HuH-7.5 (cell line): ENCODE data around the gene CDC20B.

Experiments
- DNase-seq: peaks from one replicate; pipeline ENCODE4 v3.0.0; 2011; ENCODE audit warnings: low spot score

Gene CDC20B

GRCh38 chr5:55172937-55173686 lies at the start of gene CDC20B:
CDC20B (minus strand) TSS chr5:55173177; CDS start chr5:55173000, 177 bp downstream.
- DNase-seq = peak; percentile 67

DNA sequence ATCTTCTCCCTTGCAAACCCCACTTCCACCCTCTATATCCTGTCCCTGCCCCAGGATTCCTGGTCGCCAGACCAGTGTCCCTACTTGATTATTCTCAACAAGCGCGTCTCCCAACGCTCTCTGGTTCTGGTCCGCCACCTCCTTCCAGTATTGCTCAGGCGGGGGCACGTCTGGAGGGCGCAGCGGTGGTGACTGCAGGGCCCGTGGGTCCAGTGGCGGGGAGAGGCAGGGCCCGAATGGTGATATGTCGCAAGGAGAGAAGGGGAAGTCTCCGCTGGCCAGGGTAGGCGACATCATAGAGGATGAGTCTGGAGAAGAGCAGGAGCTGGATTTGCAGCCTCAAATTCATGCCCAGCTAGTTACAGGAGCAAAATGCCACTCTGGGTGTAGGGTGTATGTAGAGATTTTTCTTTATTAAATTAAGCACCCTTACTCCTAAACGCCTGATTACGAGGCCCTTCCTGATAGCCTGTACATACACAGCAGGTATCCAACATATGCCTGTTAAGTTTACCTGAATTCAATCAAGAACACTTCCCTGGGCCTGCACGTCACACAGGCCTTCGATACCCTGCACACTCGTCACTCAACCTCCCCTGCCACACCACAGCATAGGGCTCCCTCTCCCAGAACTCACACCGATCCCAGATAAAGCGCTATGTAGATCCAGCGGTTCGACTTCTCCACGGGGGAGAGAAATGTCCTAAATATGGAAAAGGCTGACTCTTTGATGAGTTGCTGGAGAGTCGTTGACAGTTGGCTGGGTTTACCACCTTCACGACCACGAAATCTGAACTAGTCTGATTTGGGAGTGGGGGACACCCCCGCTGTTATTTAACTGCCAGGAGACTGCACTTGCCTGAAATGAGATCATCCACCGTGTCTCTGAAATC lies 49.4 kb upstream of the CDC20B start:
- no peak for DNase-seq

DNA sequence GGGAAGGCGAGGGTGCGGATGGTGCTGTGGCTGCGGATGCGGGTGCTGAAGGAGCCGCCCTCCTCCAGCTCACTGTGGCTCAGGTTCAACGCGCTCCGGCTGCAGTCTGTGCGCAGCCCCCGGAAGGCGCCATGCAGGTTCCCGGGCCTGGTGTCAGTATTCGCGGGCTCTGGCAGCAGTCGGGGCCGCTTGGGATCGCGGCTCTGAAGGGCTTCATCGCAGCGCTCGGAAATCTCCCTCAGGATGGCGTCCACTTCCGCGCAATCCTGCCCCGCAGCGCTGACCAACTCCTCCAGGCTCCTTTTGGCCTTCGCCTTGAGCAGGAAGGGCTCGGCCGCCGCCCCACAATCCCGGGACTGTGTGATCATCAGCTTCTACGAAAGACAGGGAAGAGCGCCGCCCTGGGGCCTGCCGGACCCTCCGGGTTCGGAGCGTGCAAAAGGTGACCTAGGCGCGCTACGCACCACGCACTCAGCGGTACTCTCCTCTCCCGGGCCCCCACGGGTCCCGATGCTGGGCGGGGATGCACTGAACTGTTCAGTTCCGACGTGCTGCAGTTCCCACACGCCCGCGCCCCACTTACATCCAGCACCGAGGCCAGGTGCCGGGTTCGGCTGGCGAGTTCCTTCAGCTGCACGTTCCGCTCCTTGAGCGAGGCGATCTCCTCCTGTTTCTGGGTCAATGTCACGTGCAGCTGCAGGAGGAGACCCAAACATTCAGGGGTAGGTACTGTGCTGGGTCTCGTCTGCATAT lies 47.6 kb upstream of the CDC20B start:
- DNase-seq = peak; percentile 79

DNA sequence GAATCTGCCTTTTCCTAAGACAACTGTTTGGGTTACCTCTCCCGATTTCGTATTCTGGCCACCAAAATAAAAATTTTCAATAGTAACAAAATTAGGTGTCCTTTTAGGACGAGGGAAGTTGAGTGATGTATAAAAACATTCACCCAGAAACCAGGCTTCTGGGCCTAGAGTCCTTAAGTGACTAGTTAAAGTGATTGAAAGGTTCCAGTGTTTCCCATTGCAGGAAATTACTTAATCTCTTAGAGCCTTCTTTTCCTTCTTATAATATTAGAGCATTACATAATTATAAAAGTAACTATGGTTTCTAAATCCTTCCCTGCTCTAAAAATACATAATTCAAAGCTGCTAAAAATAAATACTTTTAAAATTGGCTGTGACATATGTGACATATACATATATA lies 46.8 kb upstream of the CDC20B start:
- no peak for DNase-seq

- DNase-seq = no peak
Observed at GRCh38 chr5:55218967-55219366, 46.0 kb upstream of the CDC20B start.

DNA sequence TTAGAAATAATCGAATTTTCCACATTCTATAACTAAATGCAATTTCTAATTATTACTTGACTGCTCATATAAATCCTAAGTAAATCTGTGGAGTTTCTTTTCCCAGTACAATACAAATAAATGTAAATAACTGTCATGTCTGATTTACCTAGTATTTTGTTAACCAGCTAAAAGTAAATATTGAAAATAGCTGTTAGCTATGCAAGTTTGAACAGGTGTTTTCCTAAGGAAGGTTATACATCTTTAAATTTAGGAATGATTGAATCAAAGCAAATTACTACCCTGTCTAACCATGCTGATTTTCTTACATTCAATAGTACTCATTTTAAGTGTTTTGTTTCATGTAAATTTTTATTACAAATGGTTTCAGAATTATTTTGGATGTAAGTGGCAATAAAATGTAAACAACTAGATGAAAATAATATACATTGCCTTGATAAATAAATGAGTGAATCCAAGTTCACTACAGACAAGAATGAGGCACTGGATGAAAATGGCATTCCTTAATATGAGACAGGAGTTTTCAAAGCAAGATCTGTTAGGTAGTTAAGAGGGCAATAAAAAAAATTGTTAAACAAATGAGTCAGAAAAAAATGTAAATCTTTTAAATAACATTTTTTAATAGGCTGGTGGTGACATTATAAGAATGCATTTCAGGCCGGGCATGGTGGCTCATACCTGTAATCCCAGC lies 38.4 kb upstream of the CDC20B start:
- no peak for DNase-seq

DNA sequence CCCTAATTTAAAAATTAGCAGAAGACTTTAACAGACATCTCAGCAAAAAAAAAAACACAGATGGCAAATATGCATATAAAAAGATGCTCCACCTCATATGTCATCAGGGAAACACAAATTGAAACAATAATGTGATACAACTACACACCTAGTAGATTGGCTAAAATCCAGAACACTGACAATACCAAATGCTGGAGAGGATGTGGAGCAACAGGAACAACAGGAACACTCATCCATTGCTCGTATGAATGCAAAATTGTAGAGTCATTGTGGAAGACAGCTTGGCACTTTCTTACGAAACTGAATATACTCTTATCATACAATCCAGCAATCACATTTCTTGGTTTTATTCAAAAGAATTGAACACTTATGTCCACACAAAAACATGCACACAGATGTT lies 32.0 kb upstream of the CDC20B start:
- no peak for DNase-seq

- no peak for DNase-seq
Observed at GRCh38 chr5:55191165-55191564, 18.2 kb upstream of the CDC20B start.

GRCh38 chr5:55188656-55189540 lies 15.9 kb upstream of the CDC20B start:
- peak; percentile 35 for DNase-seq

DNA sequence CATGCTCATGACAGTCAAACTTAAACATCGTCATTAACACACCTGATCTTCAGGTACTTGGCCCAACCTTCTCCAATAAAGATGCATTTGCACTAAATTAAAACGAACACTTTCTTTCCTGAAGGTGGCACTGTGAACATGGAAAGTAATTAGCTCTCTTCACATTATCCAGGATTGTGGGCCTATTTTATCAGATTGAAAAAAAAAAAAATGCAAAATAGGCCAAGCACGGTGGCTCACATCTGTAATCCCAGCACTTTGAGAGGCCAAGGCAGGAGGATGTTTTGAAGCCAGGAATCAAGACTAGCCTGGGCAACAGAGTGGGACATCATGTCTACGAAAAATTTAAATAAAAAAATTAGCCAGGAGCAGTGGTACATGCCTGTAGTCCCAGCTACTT lies 14.4 kb upstream of the CDC20B start:
- DNase-seq = no peak

DNA sequence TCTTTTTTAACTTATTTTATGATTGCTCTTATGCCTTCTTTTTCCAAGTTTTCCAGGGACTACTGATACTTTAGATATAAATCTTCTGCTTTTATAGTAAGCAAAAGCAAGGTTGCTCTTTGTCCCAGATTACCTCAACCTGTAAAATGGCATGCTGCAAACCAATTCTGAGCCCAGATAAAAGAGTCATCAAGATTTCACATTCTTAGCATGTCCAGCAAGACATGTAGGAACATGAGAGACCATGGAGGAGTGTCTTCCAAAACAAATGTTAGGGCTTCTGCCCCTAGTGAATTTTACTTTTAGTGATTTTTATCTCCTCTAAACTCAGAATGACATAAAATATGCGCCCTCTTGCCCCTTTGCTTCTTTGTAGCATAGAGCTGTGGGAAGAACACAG lies 7.0 kb upstream of the CDC20B start:
- no peak for DNase-seq

- DNase-seq = no peak
Observed at GRCh38 chr5:55177078-55177477, 4.1 kb upstream of the CDC20B start.

DNA sequence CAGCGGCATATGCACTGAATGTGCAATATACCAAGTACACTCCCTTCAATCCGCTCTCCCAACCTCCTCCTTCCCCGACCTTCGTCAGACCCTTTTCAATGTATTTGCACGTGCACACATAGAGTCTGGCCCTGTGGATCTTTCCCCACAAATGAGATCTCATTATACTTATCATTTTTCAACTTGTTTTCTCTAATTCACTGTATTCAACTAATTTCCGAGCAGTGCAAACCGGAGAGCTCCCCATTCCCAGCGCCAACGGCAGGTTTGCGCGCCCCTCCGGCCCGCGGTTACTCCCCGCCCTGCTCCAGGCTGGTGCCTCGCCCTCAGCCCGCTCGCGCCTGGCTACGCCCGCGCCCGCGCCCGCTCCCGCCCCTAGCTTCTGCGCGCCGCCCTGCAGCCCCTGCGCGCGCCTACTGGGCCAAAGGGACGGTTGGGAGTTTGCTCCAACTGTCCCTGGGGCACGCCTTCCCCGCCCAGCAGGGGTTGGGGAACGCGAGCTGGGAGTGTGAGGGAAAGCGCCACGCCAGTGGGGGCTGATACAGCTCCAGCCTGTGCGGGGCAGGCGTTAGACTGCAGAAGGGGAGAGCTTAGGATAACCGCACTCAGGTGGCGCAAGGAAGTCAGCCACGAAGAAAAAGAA lies 3.3 kb upstream of the CDC20B start:
- peak; percentile 63 for DNase-seq

DNA sequence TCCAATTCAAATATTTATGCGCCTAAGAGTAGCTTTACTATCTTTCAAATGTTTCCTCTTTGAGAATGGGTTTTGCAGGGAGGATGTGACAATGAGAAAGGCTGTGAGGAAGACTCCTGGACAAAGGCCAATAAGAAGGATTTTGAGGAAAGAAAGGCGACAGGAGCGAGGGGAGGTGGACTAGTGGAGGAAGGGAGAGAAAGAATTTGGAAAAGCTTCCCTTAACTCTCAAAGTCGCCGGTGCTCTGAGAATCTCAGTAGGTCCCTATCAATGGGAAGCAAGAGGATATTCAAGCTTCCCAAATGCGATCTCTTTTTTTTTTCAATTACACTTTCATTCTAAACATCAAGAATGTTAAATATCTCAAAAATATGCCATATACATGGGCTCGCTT lies 2.8 kb upstream of the CDC20B start:
- no peak for DNase-seq

DNA sequence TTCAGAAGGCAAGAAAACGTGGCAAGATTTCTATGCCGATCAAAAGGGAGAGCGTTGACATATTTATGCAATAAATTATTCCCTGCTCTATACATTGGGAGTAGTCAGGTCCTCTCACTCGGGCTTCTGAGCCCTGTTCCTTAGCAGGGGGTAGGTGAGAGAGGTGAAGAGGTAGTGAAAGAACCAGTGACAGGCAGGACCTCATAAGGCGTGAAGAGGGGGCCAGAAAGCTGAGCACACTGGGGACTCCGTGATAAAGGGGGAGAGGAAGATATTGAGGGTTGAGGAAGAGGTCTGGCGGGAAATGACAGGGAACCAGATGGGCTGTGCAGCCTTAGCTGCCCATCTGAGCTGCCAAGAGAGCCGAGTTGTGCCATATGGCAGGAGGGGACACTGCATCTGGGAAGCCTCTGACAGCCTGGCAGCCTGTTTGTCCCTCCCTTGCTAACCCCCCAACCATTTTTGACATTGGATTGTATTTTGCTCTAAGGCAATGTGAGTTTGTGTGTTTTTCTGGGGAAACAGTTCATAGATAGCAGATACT lies 782 bp upstream of the CDC20B start:
- DNase-seq = no peak

- DNase-seq = peak; percentile 69
Observed at GRCh38 chr5:55172051-55172899, 702 bp downstream of the CDC20B start.

DNA sequence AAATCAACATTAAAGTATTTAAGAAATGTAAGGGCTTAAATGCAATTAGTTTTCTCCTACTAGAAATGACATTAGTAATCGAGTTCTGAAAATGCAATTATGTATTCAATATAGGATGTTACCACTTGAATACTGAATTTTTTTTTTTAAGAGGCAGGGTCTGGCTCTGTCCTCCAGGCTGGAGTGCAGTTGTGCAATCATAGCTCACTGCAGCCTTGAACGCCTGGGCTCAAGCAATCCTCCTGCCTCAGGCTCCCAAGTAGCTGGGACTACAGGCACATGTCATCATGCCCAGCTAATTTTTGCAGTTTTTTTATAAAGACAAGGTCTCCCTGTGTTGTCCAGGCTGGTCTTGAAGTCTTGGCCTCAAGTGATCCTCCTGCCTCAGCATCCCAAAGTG lies 1.5 kb downstream of the CDC20B start:
- no peak for DNase-seq

DNA sequence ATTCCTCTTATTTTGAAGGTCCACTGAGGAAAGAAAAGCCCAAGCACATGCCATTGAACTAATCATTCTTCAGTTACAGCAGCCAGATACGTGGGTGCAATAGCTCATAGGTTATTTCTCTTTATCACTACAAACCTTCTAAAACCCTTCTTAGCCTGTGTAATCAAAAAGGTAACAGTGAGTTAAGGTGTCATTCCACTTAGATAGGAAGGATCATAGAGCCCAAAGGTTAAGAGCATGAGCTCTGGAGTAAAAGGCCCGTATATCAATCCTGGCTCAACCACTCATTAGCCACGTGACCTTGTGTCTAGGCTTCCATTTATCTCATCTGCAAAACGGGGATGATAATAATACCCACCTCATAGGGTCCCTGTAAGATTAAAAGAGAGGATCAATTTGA lies 10.3 kb downstream of the CDC20B start:
- DNase-seq = no peak
